Measurements from ENCODE around the gene ARID3C.

GRCh38 chr9:34576597-34577399, 52.1 kb downstream of the ARID3C start:
- TF ChIP-seq POLR2A (IDR thresholded peaks at IDR 0.05; ENCODE audit: low read length): no peak
- no peak for TF ChIP-seq GATA1 (IDR thresholded peaks at IDR 0.05; ENCODE audit: low read depth, low read length)
